Measurements from ENCODE around the gene CDC45. TPM values are rescaled to one million over a fixed set of nuclear protein-coding genes. Genes with fewer than 3 reads are reported as not detected.

Gene CDC45
- total RNA-seq, 1 experiment from 2014 or later, result 44.6 TPM

DNA sequence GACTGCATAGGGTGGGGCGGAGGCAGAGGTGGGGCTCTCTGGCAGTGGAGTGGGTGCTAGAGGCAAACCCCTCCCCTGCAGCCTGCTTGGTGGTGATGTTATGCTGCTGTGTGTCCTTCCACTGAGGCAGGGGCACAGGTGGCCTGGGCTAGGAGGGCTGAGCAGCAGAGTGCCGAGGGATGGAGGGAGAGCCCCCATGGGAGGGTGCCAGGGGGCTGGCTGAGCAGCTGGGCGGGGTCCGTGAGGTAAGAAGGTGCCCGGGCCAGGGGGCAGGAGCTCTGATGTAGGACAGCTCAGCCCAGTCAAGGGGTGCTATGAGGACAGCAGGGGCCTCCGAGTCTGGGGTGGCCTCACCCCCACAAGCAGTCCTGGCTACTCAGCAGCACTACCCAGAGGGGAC, 40.3 kb downstream of the CDC45 start:
- no peaks in the 10 kb centered on the region for H3K9me3 ChIP-seq
- DNase-seq, result no peak
- BruUV-seq (replicated peaks), result no TSS peak
- no peak overlapping the region for H3K4me3 ChIP-seq (ENCODE audit: low read depth, low read length)
- no peaks in the 10 kb centered on the region for H3K36me3 ChIP-seq (ENCODE audit: control insufficient read depth, insufficient read depth, low read length)
- H3K27ac Mint-ChIP-seq (ENCODE audit: unreplicated experiment), result no peak overlapping the region
- no peaks in the 10 kb centered on the region for H3K27me3 Mint-ChIP-seq (ENCODE audit: insufficient read depth, unreplicated experiment)
- CTCF ChIA-PET, result no interaction called here
- H3K4me3 Mint-ChIP-seq (ENCODE audit: unreplicated experiment), result no peak overlapping the region
- peaks cover 19% of the 10 kb centered on the region for H3K36me3 Mint-ChIP-seq (ENCODE audit: insufficient read depth, unreplicated experiment)
- H3K9me3 Mint-ChIP-seq (ENCODE audit: unreplicated experiment), result no peaks in the 10 kb centered on the region
- H3K4me1 ChIP-seq, result no peaks in the 10 kb centered on the region
- POLR2A ChIA-PET, result no interaction called here
- TF ChIP-seq, protein P1, sequence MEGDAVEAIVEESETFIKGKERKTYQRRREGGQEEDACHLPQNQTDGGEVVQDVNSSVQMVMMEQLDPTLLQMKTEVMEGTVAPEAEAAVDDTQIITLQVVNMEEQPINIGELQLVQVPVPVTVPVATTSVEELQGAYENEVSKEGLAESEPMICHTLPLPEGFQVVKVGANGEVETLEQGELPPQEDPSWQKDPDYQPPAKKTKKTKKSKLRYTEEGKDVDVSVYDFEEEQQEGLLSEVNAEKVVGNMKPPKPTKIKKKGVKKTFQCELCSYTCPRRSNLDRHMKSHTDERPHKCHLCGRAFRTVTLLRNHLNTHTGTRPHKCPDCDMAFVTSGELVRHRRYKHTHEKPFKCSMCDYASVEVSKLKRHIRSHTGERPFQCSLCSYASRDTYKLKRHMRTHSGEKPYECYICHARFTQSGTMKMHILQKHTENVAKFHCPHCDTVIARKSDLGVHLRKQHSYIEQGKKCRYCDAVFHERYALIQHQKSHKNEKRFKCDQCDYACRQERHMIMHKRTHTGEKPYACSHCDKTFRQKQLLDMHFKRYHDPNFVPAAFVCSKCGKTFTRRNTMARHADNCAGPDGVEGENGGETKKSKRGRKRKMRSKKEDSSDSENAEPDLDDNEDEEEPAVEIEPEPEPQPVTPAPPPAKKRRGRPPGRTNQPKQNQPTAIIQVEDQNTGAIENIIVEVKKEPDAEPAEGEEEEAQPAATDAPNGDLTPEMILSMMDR (IDR thresholded peaks at IDR 0.05; ENCODE audit: insufficient read depth in 1 of 2, low read depth in 1 of 2, low read length in 1 of 2, severe bottlenecking in 1 of 2, unreplicated experiment in 1 of 2), result no peak
- intact Hi-C loops (cut with micrococcal nuclease; ENCODE audit: unreplicated experiment), result no loop called here
- no peaks in the 10 kb centered on the region for H3K27me3 ChIP-seq (replicated peaks; ENCODE audit: control insufficient read depth, insufficient read depth, low read length)
- no peaks in the 10 kb centered on the region for H3K4me1 Mint-ChIP-seq (ENCODE audit: low read depth, unreplicated experiment)

- H3K36me3 Mint-ChIP-seq (ENCODE audit: insufficient read depth, unreplicated experiment), result peaks cover 15% of the 10 kb centered on the region
- no peaks in the 10 kb centered on the region for H3K9me3 ChIP-seq
- intact Hi-C loops (cut with micrococcal nuclease; ENCODE audit: unreplicated experiment), result no loop called here
- H3K4me1 Mint-ChIP-seq (ENCODE audit: low read depth, unreplicated experiment), result no peaks in the 10 kb centered on the region
- no peaks in the 10 kb centered on the region for H3K9me3 Mint-ChIP-seq (ENCODE audit: unreplicated experiment)
- H3K27me3 Mint-ChIP-seq (ENCODE audit: insufficient read depth, unreplicated experiment), result no peaks in the 10 kb centered on the region
- BruUV-seq (replicated peaks), result no TSS peak
- H3K4me1 ChIP-seq, result no peaks in the 10 kb centered on the region
- H3K36me3 ChIP-seq (ENCODE audit: control insufficient read depth, insufficient read depth, low read length), result no peaks in the 10 kb centered on the region
- H3K4me3 Mint-ChIP-seq (ENCODE audit: unreplicated experiment), result no peak overlapping the region
- no peaks in the 10 kb centered on the region for H3K27me3 ChIP-seq (replicated peaks; ENCODE audit: control insufficient read depth, insufficient read depth, low read length)
- TF ChIP-seq, protein P1 (IDR thresholded peaks at IDR 0.05; ENCODE audit: insufficient read depth in 1 of 2, low read depth in 1 of 2, low read length in 1 of 2, severe bottlenecking in 1 of 2, unreplicated experiment in 1 of 2), result no peak
- H3K27ac Mint-ChIP-seq (ENCODE audit: unreplicated experiment), result no peak overlapping the region
- no peak for DNase-seq
- ChIA-PET CTCF (no interaction called here), POLR2A (no interaction called here)
- no peak overlapping the region for H3K4me3 ChIP-seq (ENCODE audit: low read depth, low read length)
Measured at GRCh38 chr22:19520566-19521305, 41.0 kb downstream of the CDC45 start.

GRCh38 chr22:19522190-19522880, 42.6 kb downstream of the CDC45 start:
- intact Hi-C loops (cut with micrococcal nuclease; ENCODE audit: unreplicated experiment), result no loop called here
- H3K27me3 Mint-ChIP-seq (ENCODE audit: insufficient read depth, unreplicated experiment), result no peaks in the 10 kb centered on the region
- Histone ChIP-seq H3K4me1 (no peaks in the 10 kb centered on the region), H3K36me3 (ENCODE audit: control insufficient read depth, insufficient read depth, low read length) (no peaks in the 10 kb centered on the region), H3K27me3 (replicated peaks; ENCODE audit: control insufficient read depth, insufficient read depth, low read length) (no peaks in the 10 kb centered on the region), H3K4me3 (ENCODE audit: low read depth, low read length) (no peak overlapping the region), H3K9me3 (no peaks in the 10 kb centered on the region)
- H3K36me3 Mint-ChIP-seq (ENCODE audit: insufficient read depth, unreplicated experiment), result peaks cover 13% of the 10 kb centered on the region
- no peak for DNase-seq
- no peaks in the 10 kb centered on the region for H3K9me3 Mint-ChIP-seq (ENCODE audit: unreplicated experiment)
- TF ChIP-seq, protein P1 (IDR thresholded peaks at IDR 0.05; ENCODE audit: insufficient read depth in 1 of 2, low read depth in 1 of 2, low read length in 1 of 2, severe bottlenecking in 1 of 2, unreplicated experiment in 1 of 2), result no peak
- ChIA-PET POLR2A (no interaction called here), CTCF (no interaction called here)
- H3K4me3 Mint-ChIP-seq (ENCODE audit: unreplicated experiment), result no peak overlapping the region
- BruUV-seq (replicated peaks), result no TSS peak
- no peaks in the 10 kb centered on the region for H3K4me1 Mint-ChIP-seq (ENCODE audit: low read depth, unreplicated experiment)
- no peak overlapping the region for H3K27ac Mint-ChIP-seq (ENCODE audit: unreplicated experiment)
